ENCODE results near the gene HPCAL4.

GRCh38 chr1:39643705-39644104 lies 47.5 kb downstream of the HPCAL4 start:
- no peak for TF ChIP-seq EZH2phosphoT487 (IDR thresholded peaks at IDR 0.05; ENCODE audit: low read depth)
- no peak for TF ChIP-seq CTCF (IDR thresholded peaks at IDR 0.05; ENCODE audit: low read depth, low read length)

Measured in OCI-LY3 (cell line).